GM18508 (cell line): ENCODE results near the gene LMNTD2.

Experiments
- ATAC-seq: cut with Tn5 transposase; IDR thresholded peaks from one replicate; pipeline ENCODE4 v1.9.1; 2021; ENCODE audit warnings: moderate number of reproducible peaks; ENCODE audit not compliant: insufficient read depth, unreplicated experiment

Gene LMNTD2

GRCh38 chr11:560305-561147 lies at the start of gene LMNTD2, which contains the start of gene RASSF7:
Gene LMNTD2, minus strand, starts transcription at chr11:560738. Its CDS starts 22 bp downstream, at chr11:560716.
Gene RASSF7, plus strand, starts transcription at chr11:560970. Its CDS starts 799 bp downstream, at chr11:561769.
- no peak for ATAC-seq

GRCh38 chr11:609341-609811 lies 48.8 kb upstream of the LMNTD2 start:
- ATAC-seq = no peak

- no peak for ATAC-seq
These were observed 48.3 kb upstream of the LMNTD2 start for GRCh38 chr11:608791-609251.

- no peak for ATAC-seq
These were observed 47.6 kb upstream of the LMNTD2 start for GRCh38 chr11:607971-608659.

- ATAC-seq = no peak
These were observed 46.7 kb upstream of the LMNTD2 start for GRCh38 chr11:607020-607780.

- ATAC-seq = no peak
These were observed 45.7 kb upstream of the LMNTD2 start for GRCh38 chr11:606245-606644.

- no peak for ATAC-seq
These were observed 45.0 kb upstream of the LMNTD2 start for GRCh38 chr11:605286-606129.

GRCh38 chr11:603154-603553 lies 42.6 kb upstream of the LMNTD2 start:
- no peak for ATAC-seq

- ATAC-seq = no peak
These were observed 41.2 kb upstream of the LMNTD2 start for GRCh38 chr11:601573-602245.

GRCh38 chr11:598005-598680 lies 37.6 kb upstream of the LMNTD2 start:
- ATAC-seq = no peak

GRCh38 chr11:597166-597725 lies 36.7 kb upstream of the LMNTD2 start:
- no peak for ATAC-seq

GRCh38 chr11:596374-596773 lies 35.8 kb upstream of the LMNTD2 start:
- ATAC-seq = no peak

- no peak for ATAC-seq
These were observed 34.9 kb upstream of the LMNTD2 start for GRCh38 chr11:595400-595799.

- ATAC-seq = no peak
These were observed 32.8 kb upstream of the LMNTD2 start for GRCh38 chr11:593347-593746.

GRCh38 chr11:592918-593317 lies 32.4 kb upstream of the LMNTD2 start:
- no peak for ATAC-seq

- ATAC-seq = no peak
These were observed 32.0 kb upstream of the LMNTD2 start for GRCh38 chr11:592501-592900.

- ATAC-seq = no peak
These were observed 30.5 kb upstream of the LMNTD2 start for GRCh38 chr11:590997-591396.

- ATAC-seq = no peak
These were observed 29.3 kb upstream of the LMNTD2 start for GRCh38 chr11:589798-590197.
